ENCODE data around the gene PRDX5. TPM values are rescaled to one million over a fixed set of nuclear protein-coding genes. Genes with fewer than 3 reads are reported as not detected.

The PRDX5 gene
- total RNA-seq, 2 experiments from 2014 or later = 177 to 217 TPM

DNA sequence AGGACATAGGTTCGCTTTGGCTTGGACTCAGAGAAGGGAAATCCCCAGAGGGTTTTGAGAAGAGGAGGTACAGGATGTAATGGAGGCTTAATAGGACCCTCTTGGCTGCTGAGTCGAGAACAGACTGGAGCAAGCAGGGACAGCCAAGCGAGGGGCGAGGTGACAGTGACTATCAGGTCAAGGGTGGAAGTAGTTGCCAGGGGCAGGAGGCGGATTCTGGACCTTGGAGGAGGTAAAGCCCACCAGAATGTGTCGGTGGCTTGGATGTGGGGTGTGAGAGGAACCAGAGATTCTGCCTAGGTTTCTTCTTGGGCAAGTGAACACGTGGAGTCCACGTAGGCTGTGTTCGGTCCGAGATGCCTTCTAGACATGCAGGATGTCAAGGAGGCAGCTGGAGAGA lies 5.0 kb upstream of the PRDX5 start:
- no peak for DNase-seq (ENCODE audit: low spot score)
- BruUV-seq (replicated peaks) = no TSS peak
- ChIA-PET POLR2A (no interaction called here), CTCF (ENCODE audit: unreplicated experiment) (no interaction called here)
- no peak overlapping the region for H3K27ac ChIP-seq (ENCODE audit: low read depth, low read length, poor library complexity, severe bottlenecking)
- no peak overlapping the region for H3K4me2 ChIP-seq (ENCODE audit: low read length)
- H2AFZ ChIP-seq (ENCODE audit: low read length) = no peak overlapping the region
- H3K9me2 ChIP-seq (ENCODE audit: insufficient read depth, low read length) = no peaks in the 10 kb centered on the region
- no peaks in the 10 kb centered on the region for H4K20me1 ChIP-seq (ENCODE audit: insufficient read depth, low read length)
- no peak overlapping the region for H3K4me3 ChIP-seq (ENCODE audit: low read depth, low read length, poor library complexity, severe bottlenecking)
- peaks cover 17% of the 10 kb centered on the region for H3K4me1 ChIP-seq (ENCODE audit: insufficient read depth, low read length, poor library complexity, severe bottlenecking)
- H3K9me3 ChIP-seq (ENCODE audit: low read length) = no peaks in the 10 kb centered on the region
- intact Hi-C loops (cut with micrococcal nuclease; ENCODE audit: unreplicated experiment) = no loop called here
- TF ChIP-seq, protein P1, sequence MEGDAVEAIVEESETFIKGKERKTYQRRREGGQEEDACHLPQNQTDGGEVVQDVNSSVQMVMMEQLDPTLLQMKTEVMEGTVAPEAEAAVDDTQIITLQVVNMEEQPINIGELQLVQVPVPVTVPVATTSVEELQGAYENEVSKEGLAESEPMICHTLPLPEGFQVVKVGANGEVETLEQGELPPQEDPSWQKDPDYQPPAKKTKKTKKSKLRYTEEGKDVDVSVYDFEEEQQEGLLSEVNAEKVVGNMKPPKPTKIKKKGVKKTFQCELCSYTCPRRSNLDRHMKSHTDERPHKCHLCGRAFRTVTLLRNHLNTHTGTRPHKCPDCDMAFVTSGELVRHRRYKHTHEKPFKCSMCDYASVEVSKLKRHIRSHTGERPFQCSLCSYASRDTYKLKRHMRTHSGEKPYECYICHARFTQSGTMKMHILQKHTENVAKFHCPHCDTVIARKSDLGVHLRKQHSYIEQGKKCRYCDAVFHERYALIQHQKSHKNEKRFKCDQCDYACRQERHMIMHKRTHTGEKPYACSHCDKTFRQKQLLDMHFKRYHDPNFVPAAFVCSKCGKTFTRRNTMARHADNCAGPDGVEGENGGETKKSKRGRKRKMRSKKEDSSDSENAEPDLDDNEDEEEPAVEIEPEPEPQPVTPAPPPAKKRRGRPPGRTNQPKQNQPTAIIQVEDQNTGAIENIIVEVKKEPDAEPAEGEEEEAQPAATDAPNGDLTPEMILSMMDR (conservative IDR thresholded peaks at IDR 0.05; ENCODE audit: low read length) = no peak
- no peak for TF ChIP-seq EZH2phosphoT487 (IDR thresholded peaks at IDR 0.05; ENCODE audit: borderline replicate concordance, low read depth, low read length)
- peaks cover 4% of the 10 kb centered on the region for H3K79me2 ChIP-seq (ENCODE audit: insufficient read depth, low read depth, low read length)
- H3K36me3 ChIP-seq (ENCODE audit: insufficient read depth, low read length) = peaks cover 71% of the 10 kb centered on the region

DNA sequence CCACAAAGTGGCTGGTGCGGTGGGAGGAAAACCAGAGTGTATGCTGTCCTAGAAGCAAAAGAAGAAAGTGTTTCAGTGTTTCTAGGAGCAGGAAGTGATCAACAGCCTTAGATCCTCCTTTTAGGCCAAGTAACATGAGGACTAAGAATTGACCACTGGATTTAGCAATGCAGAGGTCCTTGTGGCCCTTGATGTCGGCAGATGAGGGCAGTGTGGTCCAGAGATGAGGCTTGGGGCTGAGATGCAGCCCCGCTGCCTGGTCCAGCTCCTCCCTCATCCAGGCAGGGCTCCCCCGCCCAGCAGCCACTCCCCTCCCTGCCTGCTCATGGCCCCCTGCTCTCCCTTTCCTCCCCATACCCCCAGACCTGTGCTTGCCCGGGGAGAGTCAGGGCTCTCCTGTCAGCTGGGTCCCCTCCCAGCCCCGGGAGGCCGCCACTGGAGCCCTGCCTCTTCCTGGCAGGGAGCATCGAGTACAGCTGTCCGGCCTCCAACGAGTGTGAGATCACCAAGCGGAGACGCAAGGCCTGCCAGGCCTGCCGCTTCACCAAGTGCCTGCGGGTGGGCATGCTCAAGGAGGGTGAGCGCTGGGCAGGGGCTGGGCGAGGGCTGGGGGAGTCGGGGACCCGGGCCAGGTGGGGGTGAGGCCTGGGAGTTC lies 4.3 kb upstream of the PRDX5 start:
- no peak for TF ChIP-seq EZH2phosphoT487 (IDR thresholded peaks at IDR 0.05; ENCODE audit: borderline replicate concordance, low read depth, low read length)
- TF ChIP-seq, protein P1 (conservative IDR thresholded peaks at IDR 0.05; ENCODE audit: low read length) = no peak
- H3K9me3 ChIP-seq (ENCODE audit: low read length) = no peaks in the 10 kb centered on the region
- CTCF ChIA-PET (ENCODE audit: unreplicated experiment) = no interaction called here
- no peak for DNase-seq (ENCODE audit: low spot score)
- H3K79me2 ChIP-seq (ENCODE audit: insufficient read depth, low read depth, low read length) = peaks cover 9% of the 10 kb centered on the region; the same call in 1 of the 2 replicates
- intact Hi-C loops (cut with micrococcal nuclease; ENCODE audit: unreplicated experiment) = no loop called here
- no peaks in the 10 kb centered on the region for H3K9me2 ChIP-seq (ENCODE audit: insufficient read depth, low read length)
- H3K4me1 ChIP-seq (ENCODE audit: insufficient read depth, low read length, poor library complexity, severe bottlenecking) = peaks cover 17% of the 10 kb centered on the region
- no peak overlapping the region for H3K4me3 ChIP-seq (ENCODE audit: low read depth, low read length, poor library complexity, severe bottlenecking)
- no peak overlapping the region for H3K4me2 ChIP-seq (ENCODE audit: low read length)
- POLR2A ChIA-PET = no interaction called here
- no peak overlapping the region for H3K27ac ChIP-seq (ENCODE audit: low read depth, low read length, poor library complexity, severe bottlenecking)
- peaks cover 68% of the 10 kb centered on the region for H3K36me3 ChIP-seq (ENCODE audit: insufficient read depth, low read length)
- H2AFZ ChIP-seq (ENCODE audit: low read length) = no peak overlapping the region
- no peaks in the 10 kb centered on the region for H4K20me1 ChIP-seq (ENCODE audit: insufficient read depth, low read length)
- BruUV-seq (replicated peaks) = no TSS peak

DNA sequence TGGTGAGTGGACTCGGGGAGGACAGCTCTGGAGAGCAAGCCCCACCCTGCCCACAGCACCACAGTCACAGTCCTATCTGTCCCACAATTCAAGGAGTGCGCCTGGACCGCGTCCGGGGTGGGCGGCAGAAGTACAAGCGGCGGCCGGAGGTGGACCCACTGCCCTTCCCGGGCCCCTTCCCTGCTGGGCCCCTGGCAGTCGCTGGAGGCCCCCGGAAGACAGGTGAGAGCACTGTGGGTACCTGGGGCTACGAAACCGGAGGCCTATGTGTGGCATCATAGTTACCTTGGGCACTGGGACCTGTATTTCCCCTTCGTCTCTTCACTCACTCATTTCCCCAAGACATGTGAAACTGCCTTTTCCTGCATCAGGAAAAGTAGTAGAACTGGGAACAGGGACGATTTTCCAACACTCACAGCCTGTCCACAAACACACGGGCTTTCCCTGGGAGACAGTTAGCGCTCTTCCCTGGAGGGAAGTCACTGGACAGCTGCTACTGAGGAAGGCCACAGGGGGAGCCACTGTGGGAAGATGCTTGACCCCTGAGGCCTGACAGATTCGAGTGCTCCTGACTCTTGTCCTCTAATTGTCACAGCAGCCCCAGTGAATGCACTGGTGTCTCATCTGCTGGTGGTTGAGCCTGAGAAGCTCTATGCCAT lies 3.6 kb upstream of the PRDX5 start:
- CTCF ChIA-PET (ENCODE audit: unreplicated experiment) = no interaction called here
- Histone ChIP-seq H3K4me3 (ENCODE audit: low read depth, low read length, poor library complexity, severe bottlenecking) (no peak overlapping the region), H3K4me2 (ENCODE audit: low read length) (no peak overlapping the region), H3K36me3 (ENCODE audit: insufficient read depth, low read length) (peaks cover 69% of the 10 kb centered on the region), H2AFZ (ENCODE audit: low read length) (no peak overlapping the region), H3K9me3 (ENCODE audit: low read length) (no peaks in the 10 kb centered on the region), H3K27ac (ENCODE audit: low read depth, low read length, poor library complexity, severe bottlenecking) (no peak overlapping the region), H3K4me1 (ENCODE audit: insufficient read depth, low read length, poor library complexity, severe bottlenecking) (peaks cover 22% of the 10 kb centered on the region), H4K20me1 (ENCODE audit: insufficient read depth, low read length) (no peaks in the 10 kb centered on the region), H3K9me2 (ENCODE audit: insufficient read depth, low read length) (no peaks in the 10 kb centered on the region), H3K79me2 (ENCODE audit: insufficient read depth, low read depth, low read length) (peaks cover 14% of the 10 kb centered on the region; the same call in 1 of the 2 replicates)
- intact Hi-C loops (cut with micrococcal nuclease; ENCODE audit: unreplicated experiment) = no loop called here
- DNase-seq (ENCODE audit: low spot score) = no peak
- TF ChIP-seq, protein P1 (conservative IDR thresholded peaks at IDR 0.05; ENCODE audit: low read length) = peak; percentile 29; the same call in 1 of the 2 replicates
- TF ChIP-seq EZH2phosphoT487 (IDR thresholded peaks at IDR 0.05; ENCODE audit: borderline replicate concordance, low read depth, low read length) = no peak
- BruUV-seq (replicated peaks) = no TSS peak
- POLR2A ChIA-PET = no interaction called here
